HCT116 (cell line): ENCODE data around the gene ZNF438. TPM values are rescaled to one million over a fixed set of nuclear protein-coding genes. Genes with fewer than 3 reads are reported as not detected.

Source experiments
- ATAC-seq: fragments of 200-7000 bp; cut with Tn5 transposase; 2 replicates; pipeline ENCODE4 v1.9.1; 2020; ENCODE audit warnings: mild to moderate bottlenecking, moderate library complexity
- BruUV-seq: library from RNA; stranded (reverse); fragments of 400-500 nt; replicated peaks from 2 replicates; lab custom pipeline; 2021; lab: Mats Ljungman, UMichigan
- CTCF ChIA-PET: fragments of 300-600 bp; sonication (Branson Sonifier 250); formaldehyde crosslinking; loops from one replicate; lab custom pipeline; 2021; ENCODE audit warnings: antibody characterized with exemption; lab: Charles Lee
- POLR2A ChIA-PET: fragments of 300-600, 350-600 bp; sonication (Branson Sonifier 250); formaldehyde crosslinking; loops from one replicate; lab custom pipeline; 2021; ENCODE audit warnings: antibody characterized with exemption; lab: Charles Lee
- RAD21 ChIA-PET, 2 experiments: fragments of 300-600 bp; sonication (Branson Sonifier 250); formaldehyde crosslinking; loops; one replicate each; lab custom pipeline; 2023; ENCODE audit warnings: low total read pairs in 2 of 2; ENCODE audit not compliant: uncharacterized antibody in 2 of 2, unreplicated experiment in 2 of 2, low non-redundant PET in 1 of 2; lab: Charles Lee
- DNase-seq: peaks from one replicate; pipeline ENCODE4 v3.0.0-alpha.2; 2010; ENCODE audit warnings: low read depth, low spot score
- H2AFZ ChIP-seq: fragments of 200-600 bp; shearing (Covaris generic), sonication (generic); 2 replicates; pipeline ENCODE4 v1.6.1; 2017; ENCODE audit warnings: low read depth, mixed run types, mixed read lengths, antibody characterized with exemption, low read length; ENCODE audit not compliant: poor library complexity, severe bottlenecking
- H3K27ac ChIP-seq: 2 replicates; pipeline ENCODE4 v1.5.1; 2012; ENCODE audit warnings: low read depth, low read length
- H3K27me3 ChIP-seq: fragments of 200-600 bp; sonication (generic); 2 replicates; pipeline ENCODE4 v1.6.1; 2016; ENCODE audit warnings: mixed run types, low read length, mixed read lengths; ENCODE audit not compliant: insufficient read depth
- H3K36me3 ChIP-seq, 2 experiments: fragments of 200-500 bp in 1 of 2; fragments of 200-600 bp in 1 of 2; sonication (Bioruptor generic) in 1 of 2; sonication (generic) in 1 of 2; 2 replicates each; pipeline versions ENCODE4 v1.5.1 to v1.6.1; 2014 to 2016; ENCODE audit warnings: low read length in 2 of 2, inconsistent platforms in 1 of 2, mixed read lengths in 1 of 2, mixed run types in 1 of 2; ENCODE audit not compliant: insufficient read depth in 2 of 2, control insufficient read depth in 1 of 2
- H3K4me1 ChIP-seq, 2 experiments: fragments of 200-600 bp in 1 of 2; sonication (generic) in 1 of 2; 2 replicates each; pipeline versions ENCODE4 v1.5.1 to v1.6.1; 2012 to 2017; ENCODE audit warnings: low read length in 2 of 2, inconsistent platforms in 1 of 2, mild to moderate bottlenecking in 1 of 2, mixed read lengths in 1 of 2, mixed run types in 1 of 2, moderate library complexity in 1 of 2; ENCODE audit not compliant: insufficient read depth in 2 of 2, control insufficient read depth in 1 of 2
- H3K4me2 ChIP-seq: fragments of 200-600 bp; sonication (generic); 2 replicates; pipeline ENCODE4 v1.6.1; 2017; ENCODE audit warnings: mixed run types, low read length, mixed read lengths
- H3K4me3 ChIP-seq, 2 experiments: fragments of 200-600 bp in 1 of 2; sonication (generic) in 1 of 2; replicated peaks in 1 of 2; 2 replicates each; pipeline ENCODE4 v1.5.1; 2011 to 2016; ENCODE audit warnings: low read length in 2 of 2, control low read depth in 1 of 2, low read depth in 1 of 2, mild to moderate bottlenecking in 1 of 2, mixed read lengths in 1 of 2, mixed run types in 1 of 2
- H3K79me2 ChIP-seq: fragments of 200-600 bp; sonication (generic); 2 replicates; pipeline ENCODE4 v1.6.1; 2017; ENCODE audit warnings: mild to moderate bottlenecking, mixed run types, low read length, moderate library complexity, mixed read lengths; ENCODE audit not compliant: insufficient read depth
- H3K9ac ChIP-seq: fragments of 200-600 bp; sonication (generic); 2 replicates; pipeline ENCODE4 v1.6.1; 2016; ENCODE audit warnings: low read length, mixed read lengths
- H3K9me2 ChIP-seq: fragments of 200-600 bp; sonication (generic), shearing (Covaris generic); 2 replicates; pipeline ENCODE4 v1.6.1; 2017; ENCODE audit warnings: mixed run types, mild to moderate bottlenecking, moderate library complexity; ENCODE audit not compliant: insufficient read depth
- H3K9me3 ChIP-seq, 2 experiments: fragments of 200-500 bp in 1 of 2; fragments of 200-600 bp in 1 of 2; sonication (Bioruptor generic) in 1 of 2; sonication (generic) in 1 of 2; 2 replicates each; pipeline ENCODE4 v1.6.1; 2014 to 2017; ENCODE audit warnings: low read length in 2 of 2, mixed read lengths in 2 of 2, inconsistent platforms in 1 of 2, low read depth in 1 of 2, mild to moderate bottlenecking in 1 of 2, mixed run types in 1 of 2, moderate library complexity in 1 of 2; ENCODE audit not compliant: control insufficient read depth in 1 of 2, insufficient read depth in 1 of 2
- H4K20me1 ChIP-seq: fragments of 200-600 bp; sonication (generic), shearing (Covaris generic); 2 replicates; pipeline ENCODE4 v1.6.1; 2017; ENCODE audit warnings: mixed run types, mild to moderate bottlenecking, moderate library complexity; ENCODE audit not compliant: insufficient read depth
- CBX3 ChIP-seq: IDR thresholded peaks from 2 replicates; pipeline ENCODE4 v1.6.1; 2012; ENCODE audit warnings: low read depth
- CEBPB ChIP-seq: IDR thresholded peaks from 2 replicates; pipeline ENCODE4 v1.6.1; 2012; ENCODE audit warnings: low read depth
- CTCF ChIP-seq, 3 experiments: fragments of 200-600 bp in 1 of 3; sonication (generic) in 1 of 3; IDR thresholded peaks in 2 of 3; conservative IDR thresholded peaks in 1 of 3; 2 replicates each; pipeline ENCODE4 v1.5.1; 2012 to 2017; ENCODE audit warnings: low read depth in 2 of 3, low read length in 2 of 3, antibody characterized with exemption in 1 of 3, borderline replicate concordance in 1 of 3, control low read depth in 1 of 3, mild to moderate bottlenecking in 1 of 3, mixed read lengths in 1 of 3, mixed run types in 1 of 3, moderate library complexity in 1 of 3; ENCODE audit not compliant: insufficient read depth in 1 of 3
- EGR1 ChIP-seq: IDR thresholded peaks from 2 replicates; pipeline ENCODE4 v1.6.1; 2012; ENCODE audit warnings: low read depth
- ELF1 ChIP-seq: IDR thresholded peaks from 2 replicates; pipeline ENCODE4 v1.6.1; 2012; ENCODE audit warnings: low read depth, borderline replicate concordance
- EZH2 ChIP-seq: fragments of 200-600 bp; sonication (generic); IDR thresholded peaks from 2 replicates; pipeline ENCODE4 v1.6.1; 2017; ENCODE audit warnings: antibody characterized with exemption, mixed run types
- EZH2phosphoT487 ChIP-seq: fragments of 200-600 bp; IDR thresholded peaks from 2 replicates; pipeline ENCODE4 v1.6.1; 2018; ENCODE audit warnings: antibody characterized with exemption, borderline replicate concordance
- FOSL1 ChIP-seq: IDR thresholded peaks from 2 replicates; pipeline ENCODE4 v1.6.1; 2012; ENCODE audit warnings: low read depth
- JUND ChIP-seq: IDR thresholded peaks from 2 replicates; pipeline ENCODE4 v1.6.1; 2012
- POLR2A ChIP-seq: IDR thresholded peaks from 2 replicates; pipeline ENCODE4 v1.7.0; 2011; ENCODE audit warnings: borderline replicate concordance; ENCODE audit not compliant: insufficient read depth, insufficient read length; ENCODE audit errors: extremely low read depth
- RAD21 ChIP-seq: IDR thresholded peaks from 2 replicates; pipeline ENCODE4 v1.6.1; 2012; ENCODE audit warnings: low read depth, mild to moderate bottlenecking
- REST ChIP-seq: IDR thresholded peaks from 2 replicates; pipeline ENCODE4 v1.6.1; 2012; ENCODE audit warnings: low read depth
- SIN3A ChIP-seq: IDR thresholded peaks from 2 replicates; pipeline ENCODE4 v1.6.1; 2012; ENCODE audit warnings: low read depth
- SRF ChIP-seq: IDR thresholded peaks from 2 replicates; pipeline ENCODE4 v1.6.1; 2012; ENCODE audit warnings: low read depth
- TCF7L2 ChIP-seq: IDR thresholded peaks from 2 replicates; pipeline ENCODE4 v1.7.0; 2011; ENCODE audit warnings: borderline replicate concordance, inconsistent platforms; ENCODE audit not compliant: insufficient read depth, insufficient read length; ENCODE audit errors: extremely low read depth
- YY1 ChIP-seq: IDR thresholded peaks from 2 replicates; pipeline ENCODE4 v1.6.1; 2011; ENCODE audit warnings: low read length, low read depth, moderate library complexity, mild to moderate bottlenecking; ENCODE audit not compliant: insufficient replicate concordance; ENCODE audit errors: extremely low read depth
- ZBTB33 ChIP-seq: IDR thresholded peaks from 2 replicates; pipeline ENCODE4 v1.6.1; 2011; ENCODE audit warnings: mild to moderate bottlenecking, low read length, moderate library complexity; ENCODE audit not compliant: insufficient replicate concordance; ENCODE audit errors: extremely low read depth
- ZFX ChIP-seq: fragments of 450-650 bp; IDR thresholded peaks from 2 replicates; pipeline ENCODE4 v1.6.1; 2017
- ZNF274 ChIP-seq: fragments of 200-500 bp; sonication (Bioruptor generic); IDR thresholded peaks from 2 replicates; pipeline ENCODE4 v1.6.1; 2014; ENCODE audit warnings: mild to moderate bottlenecking, low read depth, low read length, inconsistent platforms
- intact Hi-C: fragments of 100-400 bp; cut with micrococcal nuclease; formaldehyde crosslinking; loops from 2 replicates; pipeline ENCODE4 v1.10.0; 2022
- total RNA-seq: library from RNA; stranded (reverse); gene quantifications from one replicate; pipeline ENCODE4 v1.2.1, GENCODE V29; 2021; ENCODE audit not compliant: unreplicated experiment

The ZNF438 gene
- total RNA-seq, 1 experiment from 2014 or later: 3.3 TPM

- Histone ChIP-seq H4K20me1 (no peaks in the 10 kb centered on the region), H3K36me3 (no peaks in the 10 kb centered on the region), H3K4me1 (no peaks in the 10 kb centered on the region), H3K27me3 (no peaks in the 10 kb centered on the region), H3K4me3 (no peak overlapping the region), H3K79me2 (no peaks in the 10 kb centered on the region), H3K27ac (no peak overlapping the region)
- ChIA-PET POLR2A (no interaction called here), CTCF (no interaction called here), RAD21 (no interaction called here)
- no peak for DNase-seq
- no peak for TF ChIP-seq YY1
- no peak for TF ChIP-seq CEBPB
- TF ChIP-seq ZFX: no peak
- no peak for TF ChIP-seq ZNF274
- no peak for TF ChIP-seq ZBTB33
- no peak for TF ChIP-seq EZH2
- TF ChIP-seq ELF1: no peak
- no peak for TF ChIP-seq TCF7L2
- no peak for TF ChIP-seq EGR1
- TF ChIP-seq REST: no peak
- no peak for TF ChIP-seq SIN3A
- no peak for TF ChIP-seq SRF
- no peak for TF ChIP-seq RAD21
- no peak for TF ChIP-seq EZH2phosphoT487
- no peak for TF ChIP-seq CTCF (IDR thresholded peaks at IDR 0.05 in 2 of 3, conservative IDR thresholded peaks at IDR 0.05 in 1 of 3; ENCODE audit: borderline replicate concordance in 1 of 3, insufficient read depth in 1 of 3, low read depth in 2 of 3, low read length in 2 of 3)
- TF ChIP-seq JUND: no peak
- no peak for TF ChIP-seq POLR2A
- no peak for TF ChIP-seq FOSL1
- no peak for TF ChIP-seq CBX3
- TF ChIP-seq, all 23 proteins: peak for 0
- no peak for ATAC-seq
- BruUV-seq: no TSS peak
- Histone ChIP-seq H3K4me2 (no peak overlapping the region), H3K9me3 (no peaks in the 10 kb centered on the region), H2AFZ (no peak overlapping the region), H3K9ac (no peak overlapping the region), H3K9me2 (no peaks in the 10 kb centered on the region)
- intact Hi-C loops: no loop called here
Measured at GRCh38 chr10:30831426-30831825, 200.2 kb downstream of the ZNF438 start.
